H1 (cell line): ENCODE data around the gene SLFN12L. TPM values are rescaled to one million over a fixed set of nuclear protein-coding genes. Genes with fewer than 3 reads are reported as not detected.

Experiments used
- CTCF ChIA-PET: fragments of 300-600 bp; sonication (Branson Sonifier 250); formaldehyde crosslinking; loops from one replicate; lab custom pipeline; 2021; ENCODE audit not compliant: partially characterized antibody; lab: Charles Lee
- POLR2A ChIA-PET: fragments of 300-600 bp; sonication (Branson Sonifier 250); formaldehyde crosslinking; loops from one replicate; lab custom pipeline; 2021; ENCODE audit warnings: inconsistent platforms; ENCODE audit not compliant: partially characterized antibody; lab: Charles Lee
- DNase-seq, 2 experiments: peaks; one replicate each; pipeline versions ENCODE4 v3.0.0 to v3.0.0-alpha.2; 2010 to 2022; ENCODE audit warnings: low spot score in 2 of 2, low read depth in 1 of 2, mixed read lengths in 1 of 2
- FAIRE-seq: peaks from 2 replicates; lab custom pipeline; 2011; peaks lifted over from hg19 to GRCh38; lab: Jason Lieb, UNC
- H2AFZ ChIP-seq: 2 replicates; pipeline ENCODE4 v1.8.1; 2012; ENCODE audit warnings: low read length, inconsistent platforms
- H2AK5ac ChIP-seq: 2 replicates; pipeline ENCODE4 v1.6.1; 2013; ENCODE audit warnings: low read depth, low read length
- H2BK120ac ChIP-seq: replicated peaks from 2 replicates; pipeline ENCODE3; 2013; ENCODE audit warnings: low read depth, low read length, inconsistent platforms
- H2BK12ac ChIP-seq: 2 replicates; pipeline ENCODE4 v1.6.1; 2013; ENCODE audit warnings: low read depth, low read length
- H2BK15ac ChIP-seq: 2 replicates; pipeline ENCODE4 v1.6.1; 2013; ENCODE audit warnings: low read length
- H2BK20ac ChIP-seq: 2 replicates; pipeline ENCODE4 v1.6.1; 2013; ENCODE audit warnings: low read length
- H2BK5ac ChIP-seq: 2 replicates; pipeline ENCODE4 v1.6.1; 2013; ENCODE audit warnings: low read depth, low read length
- H3K14ac ChIP-seq: 2 replicates; pipeline ENCODE4 v1.6.1; 2013; ENCODE audit warnings: inconsistent platforms; ENCODE audit not compliant: insufficient read length
- H3K18ac ChIP-seq: 2 replicates; pipeline ENCODE4 v1.6.1; 2013; ENCODE audit warnings: low read length; ENCODE audit errors: extremely low read depth
- H3K23ac ChIP-seq: 2 replicates; pipeline ENCODE4 v1.6.1; 2013; ENCODE audit warnings: inconsistent platforms; ENCODE audit not compliant: insufficient read length
- H3K23me2 ChIP-seq: 2 replicates; pipeline ENCODE4 v1.6.1; 2013; ENCODE audit warnings: low read depth, low read length
- H3K27ac ChIP-seq: 2 replicates; pipeline ENCODE4 v1.6.1; 2011; ENCODE audit warnings: low read depth, low read length, inconsistent platforms
- H3K27me3 ChIP-seq, 4 experiments: replicated peaks in 1 of 4; 1 replicate in 1 of 4; 2 replicates in 3 of 4; pipeline versions ENCODE4 v1.6.1 to v1.8.1; 2011 to 2013; ENCODE audit warnings: low read length in 3 of 4, mild to moderate bottlenecking in 3 of 4, inconsistent platforms in 2 of 4, mixed read lengths in 2 of 4, moderate library complexity in 1 of 4; ENCODE audit not compliant: control insufficient read depth in 3 of 4, insufficient read depth in 3 of 4; ENCODE audit errors: extremely low read depth in 1 of 4
- H3K36me3 ChIP-seq, 4 experiments: 2 replicates each; pipeline versions ENCODE4 v1.6.1 to v1.8.1; 2011 to 2013; ENCODE audit warnings: mild to moderate bottlenecking in 4 of 4, low read length in 3 of 4, moderate library complexity in 2 of 4, control low read depth in 1 of 4, inconsistent platforms in 1 of 4; ENCODE audit not compliant: insufficient read depth in 4 of 4, control insufficient read depth in 2 of 4
- H3K4ac ChIP-seq: replicated peaks from 2 replicates; pipeline ENCODE3; 2013; ENCODE audit warnings: low read length, low read depth, mixed read lengths, inconsistent platforms; ENCODE audit not compliant: insufficient read length
- H3K4me1 ChIP-seq, 4 experiments: replicated peaks in 1 of 4; 1 replicate in 1 of 4; 2 replicates in 3 of 4; pipeline versions ENCODE4 v1.6.1 to v1.8.1; 2011 to 2013; ENCODE audit warnings: low read length in 3 of 4, inconsistent platforms in 2 of 4, mixed read lengths in 1 of 4; ENCODE audit not compliant: insufficient read depth in 4 of 4, control insufficient read depth in 3 of 4
- H3K4me2 ChIP-seq, 2 experiments: 2 replicates each; pipeline versions ENCODE4 v1.6.1 to v1.8.1; 2011 to 2013; ENCODE audit warnings: low read depth in 2 of 2, low read length in 2 of 2, control low read depth in 1 of 2, inconsistent platforms in 1 of 2, mild to moderate bottlenecking in 1 of 2; ENCODE audit not compliant: insufficient read depth in 1 of 2
- H3K4me3 ChIP-seq, 4 experiments: fragments of 200-600, 300-600 bp in 1 of 4; sonication (generic), shearing (Covaris generic), sonication (Bioruptor Twin) in 1 of 4; 2 replicates each; pipeline versions ENCODE4 v1.5.1 to v1.8.1; 2011 to 2016; ENCODE audit warnings: low read length in 4 of 4, low read depth in 3 of 4, control low read depth in 2 of 4, inconsistent platforms in 2 of 4, mild to moderate bottlenecking in 2 of 4, mixed read lengths in 1 of 4, moderate library complexity in 1 of 4; ENCODE audit not compliant: insufficient read depth in 2 of 4; ENCODE audit errors: extremely low read depth in 1 of 4
- H3K56ac ChIP-seq: replicated peaks from 2 replicates; pipeline ENCODE3; 2013; ENCODE audit warnings: low read depth, mild to moderate bottlenecking, mixed read lengths, low read length, inconsistent platforms; ENCODE audit not compliant: insufficient read length
- H3K79me1 ChIP-seq: 2 replicates; pipeline ENCODE4 v1.6.1; 2013; ENCODE audit warnings: low read depth, low read length, control low read depth
- H3K79me2 ChIP-seq, 2 experiments: 2 replicates each; pipeline versions ENCODE4 v1.6.1 to v1.8.1; 2012 to 2013; ENCODE audit warnings: low read length in 2 of 2, mild to moderate bottlenecking in 2 of 2, inconsistent platforms in 1 of 2; ENCODE audit not compliant: insufficient read depth in 2 of 2, control insufficient read depth in 1 of 2
- H3K9ac ChIP-seq, 4 experiments: replicated peaks in 1 of 4; 1 replicate in 1 of 4; 2 replicates in 3 of 4; pipeline versions ENCODE4 v1.6.1 to v1.8.1; 2011 to 2013; ENCODE audit warnings: low read depth in 3 of 4, low read length in 3 of 4, control low read depth in 2 of 4, mild to moderate bottlenecking in 2 of 4, moderate library complexity in 2 of 4, inconsistent platforms in 1 of 4; ENCODE audit errors: extremely low read depth in 1 of 4
- H3K9me3 ChIP-seq, 2 experiments: 2 replicates each; pipeline versions ENCODE4 v1.6.1 to v1.8.1; 2012 to 2013; ENCODE audit warnings: mild to moderate bottlenecking in 2 of 2, moderate library complexity in 2 of 2, control low read depth in 1 of 2, inconsistent platforms in 1 of 2, low read depth in 1 of 2, low read length in 1 of 2, mixed read lengths in 1 of 2; ENCODE audit not compliant: insufficient read depth in 2 of 2
- H4K20me1 ChIP-seq, 2 experiments: replicated peaks in 1 of 2; 2 replicates each; pipeline versions ENCODE3 to v1.8.1; 2011 to 2013; ENCODE audit warnings: inconsistent platforms in 2 of 2, low read length in 2 of 2, mild to moderate bottlenecking in 1 of 2; ENCODE audit not compliant: insufficient read depth in 2 of 2, control insufficient read depth in 1 of 2
- H4K5ac ChIP-seq: 2 replicates; pipeline ENCODE4 v1.6.1; 2013; ENCODE audit warnings: low read length, low read depth, mixed read lengths, inconsistent platforms; ENCODE audit not compliant: insufficient read length
- H4K8ac ChIP-seq: 2 replicates; pipeline ENCODE4 v1.8.0; 2013; ENCODE audit warnings: mild to moderate bottlenecking, moderate library complexity, low read length, inconsistent platforms; ENCODE audit not compliant: insufficient read depth; ENCODE audit errors: extremely low read depth
- H4K91ac ChIP-seq: replicated peaks from 2 replicates; pipeline ENCODE3; 2013; ENCODE audit warnings: low read length, mixed read lengths, inconsistent platforms; ENCODE audit not compliant: insufficient read length
- ASH2L ChIP-seq: fragments of 200-600, 300-600 bp; sonication (generic); IDR thresholded peaks from one replicate; pipeline ENCODE4 v1.7.1; 2017; ENCODE audit warnings: low read length
- CTBP2 ChIP-seq: IDR thresholded peaks from 2 replicates; pipeline ENCODE4 v1.7.0; 2011; ENCODE audit warnings: borderline replicate concordance, mild to moderate bottlenecking, moderate library complexity, mixed read lengths, low read length; ENCODE audit not compliant: insufficient read depth, insufficient read length
- CTCF ChIP-seq, 3 experiments: IDR thresholded peaks; 1 replicate in 2 of 3; 2 replicates in 1 of 3; pipeline versions ENCODE4 v1.5.1 to v1.6.1; 2011; ENCODE audit warnings: low read length in 3 of 3, mild to moderate bottlenecking in 3 of 3, inconsistent platforms in 2 of 3, low read depth in 1 of 3, moderate library complexity in 1 of 3; ENCODE audit not compliant: insufficient read depth in 1 of 3; ENCODE audit errors: control extremely low read depth in 1 of 3
- EZH2 ChIP-seq: fragments of 200-600 bp; sonication (generic); IDR thresholded peaks from 2 replicates; pipeline ENCODE4 v1.7.1; 2012; ENCODE audit warnings: low read depth, mild to moderate bottlenecking, moderate library complexity, low read length, inconsistent platforms; ENCODE audit not compliant: severe bottlenecking
- KDM4A ChIP-seq: IDR thresholded peaks from one replicate; pipeline ENCODE4 v1.7.1; 2012; ENCODE audit warnings: low read depth, mild to moderate bottlenecking, moderate library complexity, low read length, inconsistent platforms; ENCODE audit not compliant: severe bottlenecking
- MAFK ChIP-seq: IDR thresholded peaks from 2 replicates; pipeline ENCODE4 v1.6.1; 2012; ENCODE audit warnings: low read depth, mild to moderate bottlenecking, improper control_type of control experiment, low read length
- MAX ChIP-seq: IDR thresholded peaks from 2 replicates; pipeline ENCODE4 v1.6.1; 2012; ENCODE audit warnings: inconsistent platforms
- SP4 ChIP-seq: IDR thresholded peaks from 2 replicates; pipeline ENCODE4 v1.6.1; 2012; ENCODE audit warnings: low read length, inconsistent platforms
- WGBS, 2 experiments: shearing (Covaris generic) in 1 of 2; methylation state at CpG; one replicate each; pipeline versions ENCODE4 v1.1.6 to v1.1.7; 2013 to 2015; ENCODE audit warnings: low lambda C conversion rate in 2 of 2, mixed read lengths in 2 of 2, inconsistent platforms in 1 of 2, low coverage in 1 of 2, missing lambda C conversion rate in 1 of 2; ENCODE audit not compliant: insufficient replicate concordance in 2 of 2, insufficient coverage in 1 of 2, insufficient read length in 1 of 2; ENCODE audit errors: extremely low coverage in 1 of 2, missing lambda C conversion rate in 1 of 2; 5-methylcytosine and 5-hydroxymethylcytosine counted together
- polyA plus RNA-seq, 7 experiments: library from polyadenylated mRNA; depleted of rRNA in 3 of 7; stranded (reverse) in 5 of 7; unstranded in 2 of 7; fragments of >200 nt in 5 of 7; fragments of 200-250 nt in 2 of 7; gene quantifications; 1 replicate in 5 of 7; 2 replicates in 1 of 7; 4 replicates in 1 of 7; pipeline versions ENCODE4 v1.2.1 to v1.2.3, GENCODE V29; 2011 to 2013; ENCODE audit warnings: missing spikeins in 2 of 7, mixed read lengths in 2 of 7
- total RNA-seq: library from RNA; stranded (reverse); fragmentation: NEBNext Ultra II Directional; extraction: Animal tissue kit (Norgen Biotek cat#: 25700); gene quantifications from 2 replicates; pipeline ENCODE4 v1.2.1, GENCODE V29; 2021

The SLFN12L gene
- total and polyA plus RNA-seq, 2 of the 8 experiments (the other 6 are each of a cell fraction or from before 2014, with no cell fraction given), result not detected

- H3K79me1 ChIP-seq, result no peaks in the 10 kb centered on the region
- TF ChIP-seq CTCF (IDR thresholded peaks at IDR 0.05; ENCODE audit: control extremely low read depth in 1 of 3, insufficient read depth in 1 of 3, low read depth in 1 of 3, low read length in 3 of 3) (no peak), MAX (0 out of 2 replicates have a peak, but pooled peaks have one; percentile 11), ASH2L (peak; percentile 31), CTBP2 (peak; percentile 97), SP4 (no peak), EZH2 (no peak), KDM4A (peak; percentile 26), MAFK (no peak)
Measured at GRCh38 chr17:35496451-35497290, 40.8 kb downstream of the SLFN12L start.

More at GRCh38 chr17:35496451-35497290, 40.8 kb downstream of the SLFN12L start:
- no peak overlapping the region for H3K4ac ChIP-seq
- H3K56ac ChIP-seq, result no peak overlapping the region
- H3K4me3 ChIP-seq, result peak overlapping the region in 3 of 4 experiments; percentile 4 to 52 (median 17); a peak in 3 of 8 replicates
- peaks cover 4 to 20% of the 10 kb centered on the region in 2 experiments for H4K20me1 ChIP-seq
- WGBS, 2 experiments, result 7% methylated on average over 21 of the region's 30 CpGs; no CpG with 5 or more reads in 1 of the 2 experiments
- H3K18ac ChIP-seq, result no peak overlapping the region
- FAIRE-seq (no peak), DNase-seq (peak in 1 of 2 experiments; percentile 71)
- H3K27me3 ChIP-seq, result peaks cover 61 to 97% (median 87%) of the 10 kb centered on the region in 4 experiments
- no peak overlapping the region for H3K23ac ChIP-seq
- H4K8ac ChIP-seq, result no peak overlapping the region
- H4K5ac ChIP-seq, result no peak overlapping the region
- no peak overlapping the region for H2BK12ac ChIP-seq
- H3K9ac ChIP-seq, result no peak overlapping the region
- H2AFZ ChIP-seq, result no peak overlapping the region
- H2BK120ac ChIP-seq, result no peak overlapping the region
- ChIA-PET POLR2A (interaction anchor here (0.6 to 1.1 kb wide), 3 partner anchors 41 to 286 kb away, joined by 3 read pairs; partner anchors contain the start of genes SLFN12L and SLFN13), CTCF (interaction anchor here (0.6 to 0.7 kb wide), 2 partner anchors 184 to 246 kb away, joined by 3 read pairs; no protein-coding TSS in a partner anchor)
- no peaks in the 10 kb centered on the region for H3K36me3 ChIP-seq
- no peak overlapping the region for H2AK5ac ChIP-seq
- no peak overlapping the region for H3K14ac ChIP-seq
- peaks cover 3 to 9% (median 6%) of the 10 kb centered on the region in 4 experiments for H3K4me1 ChIP-seq
- H2BK5ac ChIP-seq, result no peak overlapping the region
- H3K27ac ChIP-seq, result no peak overlapping the region
- peak overlapping the region; percentile 82 for H3K4me2 ChIP-seq
- H4K91ac ChIP-seq, result no peak overlapping the region
- 0 out of 4 replicates have a peak, but pooled peaks cover 0 to 3% of the 10 kb centered on the region in 2 experiments for H3K9me3 ChIP-seq
- no peaks in the 10 kb centered on the region for H3K79me2 ChIP-seq
- H2BK20ac ChIP-seq, result no peak overlapping the region
- no peak overlapping the region for H2BK15ac ChIP-seq
- H3K23me2 ChIP-seq, result peaks cover 4% of the 10 kb centered on the region; the same call in 1 of the 2 replicates
